HEK293 (cell line): ENCODE measurements around the gene IRX2.
A peak's percentile ranks its signal among the peaks of the same experiment; 100 is the strongest.

Experiments used
- CTCF ChIA-PET: fragments of 350-600 bp; formaldehyde crosslinking; extraction: SDS; loops from one replicate; lab custom pipeline; 2021; ENCODE audit warnings: antibody characterized with exemption; lab: Yijun Ruan, JAX
- POLR2A ChIA-PET: fragments of 300-600 bp; formaldehyde crosslinking; extraction: SDS; loops from one replicate; lab custom pipeline; 2020; ENCODE audit warnings: antibody characterized with exemption, inconsistent platforms; lab: Yijun Ruan, JAX
- H3K27ac ChIP-seq: fragments of 200-500 bp; sonication (Bioruptor generic); 2 replicates; pipeline ENCODE4 v1.5.1; 2014; ENCODE audit warnings: low read depth, low read length, control low read depth, inconsistent platforms; ENCODE audit errors: extremely low read depth
- H3K36me3 ChIP-seq, 2 experiments: fragments of 200-500 bp in 1 of 2; sonication (Bioruptor generic) in 1 of 2; 1 replicate in 1 of 2; 2 replicates in 1 of 2; pipeline ENCODE4 v1.5.1; 2014 to 2017; ENCODE audit warnings: inconsistent platforms in 2 of 2, low read length in 2 of 2; ENCODE audit not compliant: control insufficient read depth in 2 of 2, insufficient read depth in 1 of 2
- H3K4me1 ChIP-seq: fragments of 200-500 bp; sonication (Bioruptor generic); 2 replicates; pipeline ENCODE4 v1.5.1; 2014; ENCODE audit warnings: mild to moderate bottlenecking, low read length, inconsistent platforms; ENCODE audit not compliant: control insufficient read depth, insufficient read depth
- H3K4me3 ChIP-seq: 2 replicates; pipeline ENCODE4 v1.5.1; 2011; ENCODE audit warnings: low read depth, mild to moderate bottlenecking, control low read depth, low read length, moderate library complexity
- H3K9me3 ChIP-seq: fragments of 200-500 bp; sonication (Bioruptor generic); 2 replicates; pipeline ENCODE4 v1.5.1; 2014; ENCODE audit warnings: low read depth, low read length, inconsistent platforms; ENCODE audit not compliant: control insufficient read depth, insufficient read depth
- GLI2 ChIP-seq: fragments of 450-650 bp; formaldehyde crosslinking; IDR thresholded peaks from 2 replicates; pipeline ENCODE4; 2017; ENCODE audit warnings: missing biosample characterization, missing genetic modification characterization, low read depth, borderline replicate concordance
- ZFHX2 ChIP-seq: fragments of 450-650 bp; formaldehyde crosslinking; conservative IDR thresholded peaks from 2 replicates; pipeline ENCODE4 v1.5.1; 2016; ENCODE audit warnings: missing biosample characterization, missing genetic modification characterization
- ZNF155 ChIP-seq: fragments of 450-650 bp; formaldehyde crosslinking; IDR thresholded peaks from 2 replicates; pipeline ENCODE4 v1.5.1; 2016; ENCODE audit warnings: missing biosample characterization, missing genetic modification characterization
- ZNF184 ChIP-seq: fragments of 450-650 bp; IDR thresholded peaks from 2 replicates; pipeline ENCODE4 v1.5.1; 2018; ENCODE audit warnings: missing biosample characterization, mild to moderate bottlenecking, missing genetic modification characterization
- ZNF221 ChIP-seq: fragments of 450-650 bp; formaldehyde crosslinking; IDR thresholded peaks from 2 replicates; pipeline ENCODE4 v1.5.1; 2017; ENCODE audit warnings: missing biosample characterization, missing genetic modification characterization, borderline replicate concordance
- ZNF324 ChIP-seq: fragments of 450-650 bp; formaldehyde crosslinking; IDR thresholded peaks from 2 replicates; pipeline ENCODE4 v1.5.1; 2016; ENCODE audit warnings: missing biosample characterization, missing genetic modification characterization
- ZNF366 ChIP-seq: fragments of 450-650 bp; formaldehyde crosslinking; conservative IDR thresholded peaks from 2 replicates; pipeline ENCODE4 v1.5.1; 2016; ENCODE audit warnings: missing biosample characterization, missing genetic modification characterization
- ZNF404 ChIP-seq: fragments of 450-650 bp; formaldehyde crosslinking; IDR thresholded peaks from 2 replicates; pipeline ENCODE4 v1.5.1; 2017; ENCODE audit warnings: missing biosample characterization, missing genetic modification characterization
- ZNF548 ChIP-seq: fragments of 450-650 bp; formaldehyde crosslinking; IDR thresholded peaks from 2 replicates; pipeline ENCODE4 v1.5.1; 2016; ENCODE audit warnings: missing biosample characterization, missing genetic modification characterization
- ZNF560 ChIP-seq: fragments of 450-650 bp; formaldehyde crosslinking; IDR thresholded peaks from 2 replicates; pipeline ENCODE4 v1.5.1; 2017; ENCODE audit warnings: missing biosample characterization, missing genetic modification characterization, borderline replicate concordance
- ZNF658 ChIP-seq: fragments of 450-650 bp; formaldehyde crosslinking; IDR thresholded peaks from 2 replicates; pipeline ENCODE4; 2016; ENCODE audit warnings: missing biosample characterization, missing genetic modification characterization
- ZNF768 ChIP-seq: fragments of 450-650 bp; formaldehyde crosslinking; IDR thresholded peaks from 2 replicates; pipeline ENCODE4 v1.5.1; 2018; ENCODE audit warnings: missing biosample characterization, mild to moderate bottlenecking, missing genetic modification characterization
- ZSCAN23 ChIP-seq: fragments of 450-650 bp; formaldehyde crosslinking; IDR thresholded peaks from 2 replicates; pipeline ENCODE4 v1.5.1; 2016; ENCODE audit warnings: missing biosample characterization, missing genetic modification characterization
- TF ChIP-seq, protein P1 (sequence below): fragments of 450-650 bp; formaldehyde crosslinking; IDR thresholded peaks from 2 replicates; pipeline ENCODE4 v1.5.1; 2016; ENCODE audit warnings: missing biosample characterization, missing genetic modification characterization
- TF ChIP-seq, protein P2 (sequence below): fragments of 450-650 bp; formaldehyde crosslinking; IDR thresholded peaks from 2 replicates; pipeline ENCODE4 v1.5.1; 2016; ENCODE audit warnings: missing biosample characterization, missing genetic modification characterization, borderline replicate concordance
- TF ChIP-seq, protein P3 (sequence below): fragments of 450-650 bp; IDR thresholded peaks from 2 replicates; pipeline ENCODE4 v1.5.1; 2018; ENCODE audit warnings: missing biosample characterization, missing genetic modification characterization
- TF ChIP-seq, protein P4 (sequence below): fragments of 450-650 bp; formaldehyde crosslinking; IDR thresholded peaks from 2 replicates; pipeline ENCODE4 v1.5.1; 2016; ENCODE audit warnings: missing biosample characterization, missing genetic modification characterization
- TF ChIP-seq, protein P5 (sequence below): fragments of 450-650 bp; formaldehyde crosslinking; IDR thresholded peaks from 2 replicates; pipeline ENCODE4 v1.5.1; 2016; ENCODE audit warnings: missing biosample characterization, missing genetic modification characterization
- TF ChIP-seq, protein P6 (sequence below): fragments of 450-650 bp; formaldehyde crosslinking; IDR thresholded peaks from 2 replicates; pipeline ENCODE4 v1.5.1; 2016; ENCODE audit warnings: missing biosample characterization, missing genetic modification characterization

IRX2 gene

DNA sequence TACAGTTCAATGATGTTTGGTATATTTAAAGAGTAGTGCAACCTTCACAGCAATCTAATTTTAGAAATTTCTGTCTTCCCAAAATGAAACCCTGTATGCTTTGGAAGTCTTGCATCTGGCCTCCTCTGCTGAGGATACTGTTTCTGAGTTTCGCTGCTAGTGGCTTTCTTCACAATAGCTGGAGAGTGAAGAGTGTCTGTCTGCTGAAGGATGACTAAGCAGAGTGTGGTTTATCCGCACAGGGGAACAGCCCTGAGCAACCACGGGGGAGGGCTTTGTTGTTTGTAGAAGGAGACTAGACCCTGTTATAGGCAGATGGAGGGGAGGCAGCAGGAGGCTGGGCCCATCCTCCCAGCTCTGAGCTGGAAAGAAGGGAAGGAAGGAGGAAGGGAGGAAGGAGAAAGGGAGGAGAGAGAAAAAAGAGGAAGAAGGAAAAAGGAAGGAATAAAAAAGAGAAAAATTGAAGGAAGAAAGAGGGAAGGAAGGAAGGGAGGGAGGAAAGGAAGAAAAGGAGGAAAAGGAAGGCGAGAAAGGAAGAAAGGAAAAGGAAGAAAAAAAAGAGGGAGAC is 10.5 kb upstream of the IRX2 start:
- no peak overlapping the region for H3K27ac ChIP-seq
- no peak overlapping the region for H3K4me3 ChIP-seq
- ChIA-PET CTCF (no interaction called here), POLR2A (no interaction called here)
- H3K36me3 ChIP-seq: no peaks in the 10 kb centered on the region
- no peaks in the 10 kb centered on the region for H3K4me1 ChIP-seq
- H3K9me3 ChIP-seq: no peaks in the 10 kb centered on the region
- TF ChIP-seq, protein P1, sequence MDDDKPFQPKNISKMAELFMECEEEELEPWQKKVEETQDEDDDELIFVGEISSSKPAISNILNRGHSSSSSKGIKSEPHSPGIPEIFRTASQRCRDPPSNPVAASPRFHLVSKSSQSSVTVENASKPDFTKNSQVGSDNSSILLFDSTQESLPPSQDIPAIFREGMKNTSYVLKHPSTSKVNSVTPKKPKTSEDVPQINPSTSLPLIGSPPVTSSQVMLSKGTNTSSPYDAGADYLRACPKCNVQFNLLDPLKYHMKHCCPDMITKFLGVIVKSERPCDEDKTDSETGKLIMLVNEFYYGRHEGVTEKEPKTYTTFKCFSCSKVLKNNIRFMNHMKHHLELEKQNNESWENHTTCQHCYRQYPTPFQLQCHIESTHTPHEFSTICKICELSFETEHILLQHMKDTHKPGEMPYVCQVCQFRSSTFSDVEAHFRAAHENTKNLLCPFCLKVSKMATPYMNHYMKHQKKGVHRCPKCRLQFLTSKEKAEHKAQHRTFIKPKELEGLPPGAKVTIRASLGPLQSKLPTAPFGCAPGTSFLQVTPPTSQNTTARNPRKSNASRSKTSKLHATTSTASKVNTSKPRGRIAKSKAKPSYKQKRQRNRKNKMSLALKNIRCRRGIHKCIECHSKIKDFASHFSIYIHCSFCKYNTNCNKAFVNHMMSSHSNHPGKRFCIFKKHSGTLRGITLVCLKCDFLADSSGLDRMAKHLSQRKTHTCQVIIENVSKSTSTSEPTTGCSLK: no peak
- 0 out of 2 replicates have a peak, but pooled peaks have one; percentile 28 for TF ChIP-seq ZNF366

DNA sequence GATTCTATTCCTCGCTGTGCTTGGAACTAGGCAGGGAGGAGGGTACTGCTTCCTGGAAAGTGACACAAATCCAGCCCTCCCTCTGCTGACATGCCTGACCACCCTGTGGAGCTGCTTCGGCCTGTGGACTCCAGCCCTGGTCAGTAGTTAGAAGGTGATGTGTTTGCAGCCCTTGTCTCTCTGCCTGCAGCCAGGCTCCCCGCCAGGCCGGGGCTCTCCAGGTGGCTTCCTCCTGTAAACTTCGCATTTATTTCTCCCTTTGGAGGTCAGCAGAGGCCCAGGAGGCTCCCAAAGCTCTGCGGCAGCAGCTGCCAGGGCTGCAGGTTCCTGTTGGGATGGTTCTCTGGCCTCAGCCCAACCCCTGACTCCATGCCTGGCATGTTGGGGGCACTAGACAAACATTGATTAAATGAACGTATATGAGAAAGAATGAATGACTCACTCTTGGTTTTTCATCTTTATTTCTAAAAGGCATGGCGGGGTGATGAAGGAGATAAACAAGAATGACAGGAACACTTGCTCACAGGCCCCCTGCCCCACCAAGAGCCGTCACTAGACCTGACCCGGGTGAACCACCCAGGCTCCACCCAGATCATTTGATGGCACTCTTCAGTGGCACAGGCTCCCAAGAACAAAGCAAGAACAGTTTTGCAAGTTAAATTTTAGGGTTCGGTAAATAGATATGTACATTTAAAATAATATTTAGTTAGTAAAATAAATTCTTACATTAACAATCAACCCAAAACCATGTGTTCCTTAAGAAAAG is 8.4 kb upstream of the IRX2 start:
- POLR2A ChIA-PET: no interaction called here
- Histone ChIP-seq H3K4me3 (no peak overlapping the region), H3K4me1 (no peaks in the 10 kb centered on the region), H3K9me3 (no peaks in the 10 kb centered on the region), H3K27ac (no peak overlapping the region), H3K36me3 (no peaks in the 10 kb centered on the region)
- no peak for TF ChIP-seq ZNF324 (tag by site-specific recombination)
- TF ChIP-seq ZNF404 (tag by site-specific recombination): no peak
- TF ChIP-seq ZNF184: no peak
- TF ChIP-seq, protein P2, sequence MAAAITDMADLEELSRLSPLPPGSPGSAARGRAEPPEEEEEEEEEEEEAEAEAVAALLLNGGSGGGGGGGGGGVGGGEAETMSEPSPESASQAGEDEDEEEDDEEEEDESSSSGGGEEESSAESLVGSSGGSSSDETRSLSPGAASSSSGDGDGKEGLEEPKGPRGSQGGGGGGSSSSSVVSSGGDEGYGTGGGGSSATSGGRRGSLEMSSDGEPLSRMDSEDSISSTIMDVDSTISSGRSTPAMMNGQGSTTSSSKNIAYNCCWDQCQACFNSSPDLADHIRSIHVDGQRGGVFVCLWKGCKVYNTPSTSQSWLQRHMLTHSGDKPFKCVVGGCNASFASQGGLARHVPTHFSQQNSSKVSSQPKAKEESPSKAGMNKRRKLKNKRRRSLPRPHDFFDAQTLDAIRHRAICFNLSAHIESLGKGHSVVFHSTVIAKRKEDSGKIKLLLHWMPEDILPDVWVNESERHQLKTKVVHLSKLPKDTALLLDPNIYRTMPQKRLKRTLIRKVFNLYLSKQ (tag by site-specific recombination): no peak
- TF ChIP-seq ZNF221 (tag by site-specific recombination): no peak
- TF ChIP-seq ZNF548: no peak
- no peak for TF ChIP-seq ZNF560
- TF ChIP-seq, protein P3, sequence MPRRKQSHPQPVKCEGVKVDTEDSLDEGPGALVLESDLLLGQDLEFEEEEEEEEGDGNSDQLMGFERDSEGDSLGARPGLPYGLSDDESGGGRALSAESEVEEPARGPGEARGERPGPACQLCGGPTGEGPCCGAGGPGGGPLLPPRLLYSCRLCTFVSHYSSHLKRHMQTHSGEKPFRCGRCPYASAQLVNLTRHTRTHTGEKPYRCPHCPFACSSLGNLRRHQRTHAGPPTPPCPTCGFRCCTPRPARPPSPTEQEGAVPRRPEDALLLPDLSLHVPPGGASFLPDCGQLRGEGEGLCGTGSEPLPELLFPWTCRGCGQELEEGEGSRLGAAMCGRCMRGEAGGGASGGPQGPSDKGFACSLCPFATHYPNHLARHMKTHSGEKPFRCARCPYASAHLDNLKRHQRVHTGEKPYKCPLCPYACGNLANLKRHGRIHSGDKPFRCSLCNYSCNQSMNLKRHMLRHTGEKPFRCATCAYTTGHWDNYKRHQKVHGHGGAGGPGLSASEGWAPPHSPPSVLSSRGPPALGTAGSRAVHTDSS (tag by site-specific recombination): no peak
- TF ChIP-seq, protein P4, sequence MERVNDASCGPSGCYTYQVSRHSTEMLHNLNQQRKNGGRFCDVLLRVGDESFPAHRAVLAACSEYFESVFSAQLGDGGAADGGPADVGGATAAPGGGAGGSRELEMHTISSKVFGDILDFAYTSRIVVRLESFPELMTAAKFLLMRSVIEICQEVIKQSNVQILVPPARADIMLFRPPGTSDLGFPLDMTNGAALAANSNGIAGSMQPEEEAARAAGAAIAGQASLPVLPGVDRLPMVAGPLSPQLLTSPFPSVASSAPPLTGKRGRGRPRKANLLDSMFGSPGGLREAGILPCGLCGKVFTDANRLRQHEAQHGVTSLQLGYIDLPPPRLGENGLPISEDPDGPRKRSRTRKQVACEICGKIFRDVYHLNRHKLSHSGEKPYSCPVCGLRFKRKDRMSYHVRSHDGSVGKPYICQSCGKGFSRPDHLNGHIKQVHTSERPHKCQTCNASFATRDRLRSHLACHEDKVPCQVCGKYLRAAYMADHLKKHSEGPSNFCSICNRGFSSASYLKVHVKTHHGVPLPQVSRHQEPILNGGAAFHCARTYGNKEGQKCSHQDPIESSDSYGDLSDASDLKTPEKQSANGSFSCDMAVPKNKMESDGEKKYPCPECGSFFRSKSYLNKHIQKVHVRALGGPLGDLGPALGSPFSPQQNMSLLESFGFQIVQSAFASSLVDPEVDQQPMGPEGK: no peak
- TF ChIP-seq ZNF768 (tag by site-specific recombination): no peak
- TF ChIP-seq, protein P5, sequence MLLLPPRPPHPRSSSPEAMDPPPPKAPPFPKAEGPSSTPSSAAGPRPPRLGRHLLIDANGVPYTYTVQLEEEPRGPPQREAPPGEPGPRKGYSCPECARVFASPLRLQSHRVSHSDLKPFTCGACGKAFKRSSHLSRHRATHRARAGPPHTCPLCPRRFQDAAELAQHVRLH (tag by site-specific recombination): no peak
- TF ChIP-seq ZFHX2 (tag by site-specific recombination): no peak
- no peak for TF ChIP-seq ZNF658
- TF ChIP-seq, protein P6, sequence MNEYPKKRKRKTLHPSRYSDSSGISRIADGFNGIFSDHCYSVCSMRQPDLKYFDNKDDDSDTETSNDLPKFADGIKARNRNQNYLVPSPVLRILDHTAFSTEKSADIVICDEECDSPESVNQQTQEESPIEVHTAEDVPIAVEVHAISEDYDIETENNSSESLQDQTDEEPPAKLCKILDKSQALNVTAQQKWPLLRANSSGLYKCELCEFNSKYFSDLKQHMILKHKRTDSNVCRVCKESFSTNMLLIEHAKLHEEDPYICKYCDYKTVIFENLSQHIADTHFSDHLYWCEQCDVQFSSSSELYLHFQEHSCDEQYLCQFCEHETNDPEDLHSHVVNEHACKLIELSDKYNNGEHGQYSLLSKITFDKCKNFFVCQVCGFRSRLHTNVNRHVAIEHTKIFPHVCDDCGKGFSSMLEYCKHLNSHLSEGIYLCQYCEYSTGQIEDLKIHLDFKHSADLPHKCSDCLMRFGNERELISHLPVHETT (tag by site-specific recombination): no peak
- TF ChIP-seq ZNF155: no peak
- no peak for TF ChIP-seq GLI2 (tag by site-specific recombination)
- TF ChIP-seq ZSCAN23 (tag by site-specific recombination): no peak
- CTCF ChIA-PET: no interaction called here
